PFSK-1 (cell line): Measurements from ENCODE around the gene SLC9C1.

Experiments used
- FOXP2 ChIP-seq: optimal IDR thresholded peaks from 2 replicates; pipeline ENCODE3; 2011; ENCODE audit warnings: borderline replicate concordance, control low read depth, inconsistent platforms; ENCODE audit not compliant: insufficient read depth; ENCODE audit errors: extremely low read length, extremely low read depth
- POLR2AphosphoS5 ChIP-seq: IDR thresholded peaks from 2 replicates; pipeline ENCODE4 v1.6.1; 2012; ENCODE audit warnings: low read depth, mild to moderate bottlenecking, control low read depth, low read length, moderate library complexity
- REST ChIP-seq, 2 experiments: IDR thresholded peaks; 2 replicates each; pipeline versions ENCODE4 v1.6.1 to v1.8.0; 2011 to 2012; ENCODE audit warnings: low read depth in 2 of 2, low read length in 2 of 2, control low read depth in 1 of 2, inconsistent platforms in 1 of 2, mild to moderate bottlenecking in 1 of 2, moderate library complexity in 1 of 2; ENCODE audit not compliant: insufficient read depth in 1 of 2
- SIN3A ChIP-seq: IDR thresholded peaks from 2 replicates; pipeline ENCODE4 v1.6.1; 2012; ENCODE audit warnings: mild to moderate bottlenecking, low read length, moderate library complexity, borderline replicate concordance; ENCODE audit not compliant: insufficient read depth
- TAF1 ChIP-seq: IDR thresholded peaks from 2 replicates; pipeline ENCODE4 v1.6.1; 2012; ENCODE audit warnings: low read length, control low read depth, borderline replicate concordance; ENCODE audit not compliant: insufficient read depth

DNA sequence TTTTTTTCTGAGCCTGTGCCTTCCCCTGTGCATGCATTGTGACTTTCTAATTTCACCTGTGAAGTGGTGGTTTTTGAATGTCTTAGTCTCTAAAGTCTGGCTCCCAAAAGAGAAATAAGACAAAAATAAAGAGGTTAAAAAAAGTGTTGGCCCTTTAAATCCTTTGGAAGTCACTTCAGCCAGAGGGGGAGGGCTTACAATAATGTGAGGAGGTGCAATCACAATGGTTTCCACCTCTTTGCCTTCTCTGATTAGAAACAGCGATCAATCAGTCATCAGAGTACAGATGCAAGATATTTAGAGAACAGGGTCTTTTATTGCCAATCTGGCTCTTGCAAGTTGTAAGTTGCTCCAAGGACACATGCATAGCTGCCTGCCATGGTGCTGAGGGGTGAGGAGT, 96.9 kb downstream of the SLC9C1 start:
- TF ChIP-seq POLR2AphosphoS5 (no peak), REST (IDR thresholded peaks at IDR 0.05; ENCODE audit: insufficient read depth in 1 of 2, low read depth in 2 of 2, low read length in 2 of 2) (no peak), SIN3A (no peak), TAF1 (no peak), FOXP2 (no peak)
